SH-SY5Y (cell line): ENCODE results near the gene CD83.

Source experiments
- GATA2 ChIP-seq: IDR thresholded peaks from 2 replicates; pipeline ENCODE4 v1.6.1; 2011; ENCODE audit warnings: mild to moderate bottlenecking, low read depth, low read length
- GATA3 ChIP-seq: IDR thresholded peaks from 2 replicates; pipeline ENCODE4 v1.6.1; 2011; ENCODE audit warnings: low read depth, mild to moderate bottlenecking, low read length, moderate library complexity

DNA sequence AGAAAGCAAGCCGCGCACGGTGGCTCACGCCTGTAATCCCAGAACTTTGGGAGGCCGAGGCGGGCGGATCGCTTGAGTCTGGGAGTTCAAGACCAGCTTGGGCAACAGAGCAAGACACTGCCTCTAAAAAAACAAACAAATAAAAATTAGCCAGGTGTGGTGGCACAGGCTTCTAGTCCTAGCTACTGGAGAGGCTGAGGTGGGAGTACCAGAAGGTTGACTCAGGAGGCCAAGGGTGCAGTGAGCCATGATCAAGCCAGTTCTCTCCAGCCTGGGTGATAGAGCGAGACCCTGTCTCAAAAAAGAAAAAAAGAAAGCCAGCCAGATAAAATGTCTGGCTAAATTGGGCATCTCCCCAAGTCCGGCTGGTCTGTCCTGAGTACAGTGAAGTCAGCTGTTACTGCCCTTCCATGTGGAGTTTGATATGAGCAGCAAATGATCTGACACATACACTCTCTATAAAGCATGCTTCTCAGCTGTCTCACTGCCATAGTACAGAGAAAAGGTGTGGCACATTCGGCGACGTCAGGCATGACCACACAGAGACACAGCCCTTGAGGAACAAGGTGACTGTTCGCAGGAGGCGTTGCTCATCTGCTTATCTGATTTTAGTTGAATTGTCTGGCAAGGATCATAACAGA, 13.0 kb downstream of the CD83 start:
- TF ChIP-seq GATA2, result no peak
- no peak for TF ChIP-seq GATA3
